TTC549 (cell line): Measurements from ENCODE around the gene TFR2.

Experiments used
- FAIRE-seq: peaks from 2 replicates; lab custom pipeline; 2012; peaks lifted over from hg19 to GRCh38; lab: Jason Lieb, UNC

The TFR2 gene

GRCh38 chr7:100641463-100641859 is at the start of gene TFR2:
Gene TFR2, minus strand, starts transcription at chr7:100641552. Its CDS starts 43 bp downstream, at chr7:100641509.
- FAIRE-seq = no peak

GRCh38 chr7:100689230-100690135 is 48.1 kb upstream of the TFR2 start:
- FAIRE-seq = no peak

- no peak for FAIRE-seq
These were observed 47.0 kb upstream of the TFR2 start for GRCh38 chr7:100688326-100688860.

- no peak for FAIRE-seq
These were observed 46.5 kb upstream of the TFR2 start for GRCh38 chr7:100687751-100688300.

- FAIRE-seq = no peak
These were observed 45.9 kb upstream of the TFR2 start for GRCh38 chr7:100687261-100687660.

GRCh38 chr7:100686822-100687211 is 45.5 kb upstream of the TFR2 start:
- FAIRE-seq = no peak

- FAIRE-seq = no peak
These were observed 45.0 kb upstream of the TFR2 start for GRCh38 chr7:100686201-100686821.

GRCh38 chr7:100685631-100686145 is 44.3 kb upstream of the TFR2 start:
- FAIRE-seq = no peak

- FAIRE-seq = no peak
These were observed 43.8 kb upstream of the TFR2 start for GRCh38 chr7:100685049-100685605.

GRCh38 chr7:100684534-100685042 is 43.2 kb upstream of the TFR2 start:
- FAIRE-seq = no peak

- no peak for FAIRE-seq
These were observed 42.5 kb upstream of the TFR2 start for GRCh38 chr7:100683659-100684533.

- FAIRE-seq = no peak
These were observed 41.8 kb upstream of the TFR2 start for GRCh38 chr7:100682991-100683658.

- no peak for FAIRE-seq
These were observed 40.9 kb upstream of the TFR2 start for GRCh38 chr7:100682228-100682741.

- no peak for FAIRE-seq
These were observed 40.3 kb upstream of the TFR2 start for GRCh38 chr7:100681491-100682227.

- no peak for FAIRE-seq
These were observed 39.4 kb upstream of the TFR2 start for GRCh38 chr7:100680576-100681271.

GRCh38 chr7:100679927-100680575 is 38.7 kb upstream of the TFR2 start:
- FAIRE-seq = no peak

GRCh38 chr7:100679129-100679926 is 38.0 kb upstream of the TFR2 start:
- FAIRE-seq = no peak
